H1 (cell line): ENCODE data around the gene CCDC175. TPM values are rescaled to one million over a fixed set of nuclear protein-coding genes. Genes with fewer than 3 reads are reported as not detected.

ENCODE experiments used
- CTCF ChIA-PET: fragments of 300-600 bp; sonication (Branson Sonifier 250); formaldehyde crosslinking; loops from one replicate; lab custom pipeline; 2021; ENCODE audit not compliant: partially characterized antibody; lab: Charles Lee
- POLR2A ChIA-PET: fragments of 300-600 bp; sonication (Branson Sonifier 250); formaldehyde crosslinking; loops from one replicate; lab custom pipeline; 2021; ENCODE audit warnings: inconsistent platforms; ENCODE audit not compliant: partially characterized antibody; lab: Charles Lee
- DNase-seq, 2 experiments: peaks; one replicate each; pipeline versions ENCODE4 v3.0.0 to v3.0.0-alpha.2; 2010 to 2022; ENCODE audit warnings: low spot score in 2 of 2, low read depth in 1 of 2, mixed read lengths in 1 of 2
- FAIRE-seq: peaks from 2 replicates; lab custom pipeline; 2011; peaks lifted over from hg19 to GRCh38; lab: Jason Lieb, UNC
- H2AFZ ChIP-seq: 2 replicates; pipeline ENCODE4 v1.8.1; 2012; ENCODE audit warnings: low read length, inconsistent platforms
- H2AK5ac ChIP-seq: 2 replicates; pipeline ENCODE4 v1.6.1; 2013; ENCODE audit warnings: low read depth, low read length
- H2BK120ac ChIP-seq: replicated peaks from 2 replicates; pipeline ENCODE3; 2013; ENCODE audit warnings: low read depth, low read length, inconsistent platforms
- H2BK12ac ChIP-seq: 2 replicates; pipeline ENCODE4 v1.6.1; 2013; ENCODE audit warnings: low read depth, low read length
- H2BK15ac ChIP-seq: 2 replicates; pipeline ENCODE4 v1.6.1; 2013; ENCODE audit warnings: low read length
- H2BK20ac ChIP-seq: 2 replicates; pipeline ENCODE4 v1.6.1; 2013; ENCODE audit warnings: low read length
- H2BK5ac ChIP-seq: 2 replicates; pipeline ENCODE4 v1.6.1; 2013; ENCODE audit warnings: low read depth, low read length
- H3K14ac ChIP-seq: 2 replicates; pipeline ENCODE4 v1.6.1; 2013; ENCODE audit warnings: inconsistent platforms; ENCODE audit not compliant: insufficient read length
- H3K18ac ChIP-seq: 2 replicates; pipeline ENCODE4 v1.6.1; 2013; ENCODE audit warnings: low read length; ENCODE audit errors: extremely low read depth
- H3K23ac ChIP-seq: 2 replicates; pipeline ENCODE4 v1.6.1; 2013; ENCODE audit warnings: inconsistent platforms; ENCODE audit not compliant: insufficient read length
- H3K23me2 ChIP-seq: 2 replicates; pipeline ENCODE4 v1.6.1; 2013; ENCODE audit warnings: low read depth, low read length
- H3K27ac ChIP-seq: 2 replicates; pipeline ENCODE4 v1.6.1; 2011; ENCODE audit warnings: low read depth, low read length, inconsistent platforms
- H3K27me3 ChIP-seq, 4 experiments: replicated peaks in 1 of 4; 1 replicate in 1 of 4; 2 replicates in 3 of 4; pipeline versions ENCODE4 v1.6.1 to v1.8.1; 2011 to 2013; ENCODE audit warnings: low read length in 3 of 4, mild to moderate bottlenecking in 3 of 4, inconsistent platforms in 2 of 4, mixed read lengths in 2 of 4, moderate library complexity in 1 of 4; ENCODE audit not compliant: control insufficient read depth in 3 of 4, insufficient read depth in 3 of 4; ENCODE audit errors: extremely low read depth in 1 of 4
- H3K36me3 ChIP-seq, 4 experiments: 2 replicates each; pipeline versions ENCODE4 v1.6.1 to v1.8.1; 2011 to 2013; ENCODE audit warnings: mild to moderate bottlenecking in 4 of 4, low read length in 3 of 4, moderate library complexity in 2 of 4, control low read depth in 1 of 4, inconsistent platforms in 1 of 4; ENCODE audit not compliant: insufficient read depth in 4 of 4, control insufficient read depth in 2 of 4
- H3K4ac ChIP-seq: replicated peaks from 2 replicates; pipeline ENCODE3; 2013; ENCODE audit warnings: low read length, low read depth, mixed read lengths, inconsistent platforms; ENCODE audit not compliant: insufficient read length
- H3K4me1 ChIP-seq, 4 experiments: replicated peaks in 1 of 4; 1 replicate in 1 of 4; 2 replicates in 3 of 4; pipeline versions ENCODE4 v1.6.1 to v1.8.1; 2011 to 2013; ENCODE audit warnings: low read length in 3 of 4, inconsistent platforms in 2 of 4, mixed read lengths in 1 of 4; ENCODE audit not compliant: insufficient read depth in 4 of 4, control insufficient read depth in 3 of 4
- H3K4me2 ChIP-seq, 2 experiments: 2 replicates each; pipeline versions ENCODE4 v1.6.1 to v1.8.1; 2011 to 2013; ENCODE audit warnings: low read depth in 2 of 2, low read length in 2 of 2, control low read depth in 1 of 2, inconsistent platforms in 1 of 2, mild to moderate bottlenecking in 1 of 2; ENCODE audit not compliant: insufficient read depth in 1 of 2
- H3K4me3 ChIP-seq, 4 experiments: fragments of 200-600, 300-600 bp in 1 of 4; sonication (generic), shearing (Covaris generic), sonication (Bioruptor Twin) in 1 of 4; 2 replicates each; pipeline versions ENCODE4 v1.5.1 to v1.8.1; 2011 to 2016; ENCODE audit warnings: low read length in 4 of 4, low read depth in 3 of 4, control low read depth in 2 of 4, inconsistent platforms in 2 of 4, mild to moderate bottlenecking in 2 of 4, mixed read lengths in 1 of 4, moderate library complexity in 1 of 4; ENCODE audit not compliant: insufficient read depth in 2 of 4; ENCODE audit errors: extremely low read depth in 1 of 4
- H3K56ac ChIP-seq: replicated peaks from 2 replicates; pipeline ENCODE3; 2013; ENCODE audit warnings: low read depth, mild to moderate bottlenecking, mixed read lengths, low read length, inconsistent platforms; ENCODE audit not compliant: insufficient read length
- H3K79me1 ChIP-seq: 2 replicates; pipeline ENCODE4 v1.6.1; 2013; ENCODE audit warnings: low read depth, low read length, control low read depth
- H3K79me2 ChIP-seq, 2 experiments: 2 replicates each; pipeline versions ENCODE4 v1.6.1 to v1.8.1; 2012 to 2013; ENCODE audit warnings: low read length in 2 of 2, mild to moderate bottlenecking in 2 of 2, inconsistent platforms in 1 of 2; ENCODE audit not compliant: insufficient read depth in 2 of 2, control insufficient read depth in 1 of 2
- H3K9ac ChIP-seq, 4 experiments: replicated peaks in 1 of 4; 1 replicate in 1 of 4; 2 replicates in 3 of 4; pipeline versions ENCODE4 v1.6.1 to v1.8.1; 2011 to 2013; ENCODE audit warnings: low read depth in 3 of 4, low read length in 3 of 4, control low read depth in 2 of 4, mild to moderate bottlenecking in 2 of 4, moderate library complexity in 2 of 4, inconsistent platforms in 1 of 4; ENCODE audit errors: extremely low read depth in 1 of 4
- H3K9me3 ChIP-seq, 2 experiments: 2 replicates each; pipeline versions ENCODE4 v1.6.1 to v1.8.1; 2012 to 2013; ENCODE audit warnings: mild to moderate bottlenecking in 2 of 2, moderate library complexity in 2 of 2, control low read depth in 1 of 2, inconsistent platforms in 1 of 2, low read depth in 1 of 2, low read length in 1 of 2, mixed read lengths in 1 of 2; ENCODE audit not compliant: insufficient read depth in 2 of 2
- H4K20me1 ChIP-seq, 2 experiments: replicated peaks in 1 of 2; 2 replicates each; pipeline versions ENCODE3 to v1.8.1; 2011 to 2013; ENCODE audit warnings: inconsistent platforms in 2 of 2, low read length in 2 of 2, mild to moderate bottlenecking in 1 of 2; ENCODE audit not compliant: insufficient read depth in 2 of 2, control insufficient read depth in 1 of 2
- H4K5ac ChIP-seq: 2 replicates; pipeline ENCODE4 v1.6.1; 2013; ENCODE audit warnings: low read length, low read depth, mixed read lengths, inconsistent platforms; ENCODE audit not compliant: insufficient read length
- H4K8ac ChIP-seq: 2 replicates; pipeline ENCODE4 v1.8.0; 2013; ENCODE audit warnings: mild to moderate bottlenecking, moderate library complexity, low read length, inconsistent platforms; ENCODE audit not compliant: insufficient read depth; ENCODE audit errors: extremely low read depth
- H4K91ac ChIP-seq: replicated peaks from 2 replicates; pipeline ENCODE3; 2013; ENCODE audit warnings: low read length, mixed read lengths, inconsistent platforms; ENCODE audit not compliant: insufficient read length
- ATF2 ChIP-seq: IDR thresholded peaks from 2 replicates; pipeline ENCODE4 v1.6.1; 2012; ENCODE audit warnings: low read length, inconsistent platforms
- BCL11A ChIP-seq, 2 experiments: IDR thresholded peaks; one replicate each; pipeline ENCODE4 v1.6.1; 2011; ENCODE audit warnings: low read depth in 2 of 2, low read length in 2 of 2, mild to moderate bottlenecking in 2 of 2
- CBX5 ChIP-seq: fragments of 300-800, 300-1000 bp; sonication (generic); IDR thresholded peaks from 2 replicates; pipeline ENCODE4 v1.7.1; 2016; ENCODE audit warnings: antibody characterized with exemption, low read length, low read depth
- CREB1 ChIP-seq: IDR thresholded peaks from 2 replicates; pipeline ENCODE4 v1.6.1; 2012; ENCODE audit warnings: inconsistent platforms
- GABPA ChIP-seq: IDR thresholded peaks from 2 replicates; pipeline ENCODE4 v1.6.1; 2011; ENCODE audit warnings: mild to moderate bottlenecking, low read length, moderate library complexity, borderline replicate concordance; ENCODE audit not compliant: insufficient read depth
- GTF2F1 ChIP-seq: IDR thresholded peaks from 2 replicates; pipeline ENCODE4 v1.6.1; 2012; ENCODE audit warnings: low read depth, low read length, improper control_type of control experiment, borderline replicate concordance
- NANOG ChIP-seq: IDR thresholded peaks from 2 replicates; pipeline ENCODE4 v1.6.1; 2011; ENCODE audit warnings: low read length, low read depth, mild to moderate bottlenecking, inconsistent platforms; ENCODE audit not compliant: insufficient read depth, poor library complexity, severe bottlenecking
- PHF8 ChIP-seq: fragments of 200-600 bp; sonication (generic); conservative IDR thresholded peaks from 2 replicates; pipeline ENCODE4 v1.7.1; 2012; ENCODE audit warnings: low read depth, mild to moderate bottlenecking, inconsistent platforms, low read length, moderate library complexity
- POLR2A ChIP-seq, 2 experiments: IDR thresholded peaks; 1 replicate in 1 of 2; 2 replicates in 1 of 2; pipeline ENCODE4 v1.6.1; 2011; ENCODE audit warnings: low read depth in 2 of 2, low read length in 2 of 2, mild to moderate bottlenecking in 2 of 2; ENCODE audit errors: control extremely low read depth in 1 of 2
- POLR2AphosphoS5 ChIP-seq: IDR thresholded peaks from 2 replicates; pipeline ENCODE4 v1.6.1; 2011; ENCODE audit warnings: low read depth, low read length
- SIRT6 ChIP-seq: IDR thresholded peaks from one replicate; pipeline ENCODE4 v1.7.1; 2012; ENCODE audit warnings: low read length, inconsistent platforms
- SP1 ChIP-seq: IDR thresholded peaks from 2 replicates; pipeline ENCODE4 v1.6.1; 2011; ENCODE audit warnings: low read depth, low read length
- SRF ChIP-seq: IDR thresholded peaks from 2 replicates; pipeline ENCODE4 v1.6.1; 2011; ENCODE audit warnings: mild to moderate bottlenecking, low read depth, low read length, moderate library complexity
- ZNF274 ChIP-seq: IDR thresholded peaks from 2 replicates; pipeline ENCODE4 v1.7.0; 2012; ENCODE audit warnings: low read length, borderline replicate concordance; ENCODE audit errors: extremely low read depth
- WGBS, 2 experiments: shearing (Covaris generic) in 1 of 2; methylation state at CpG; one replicate each; pipeline versions ENCODE4 v1.1.6 to v1.1.7; 2013 to 2015; ENCODE audit warnings: low lambda C conversion rate in 2 of 2, mixed read lengths in 2 of 2, inconsistent platforms in 1 of 2, low coverage in 1 of 2, missing lambda C conversion rate in 1 of 2; ENCODE audit not compliant: insufficient replicate concordance in 2 of 2, insufficient coverage in 1 of 2, insufficient read length in 1 of 2; ENCODE audit errors: extremely low coverage in 1 of 2, missing lambda C conversion rate in 1 of 2; 5-methylcytosine and 5-hydroxymethylcytosine counted together
- polyA plus RNA-seq, 7 experiments: library from polyadenylated mRNA; depleted of rRNA in 3 of 7; stranded (reverse) in 5 of 7; unstranded in 2 of 7; fragments of >200 nt in 5 of 7; fragments of 200-250 nt in 2 of 7; gene quantifications; 1 replicate in 5 of 7; 2 replicates in 1 of 7; 4 replicates in 1 of 7; pipeline versions ENCODE4 v1.2.1 to v1.2.3, GENCODE V29; 2011 to 2013; ENCODE audit warnings: missing spikeins in 2 of 7, mixed read lengths in 2 of 7
- total RNA-seq: library from RNA; stranded (reverse); fragmentation: NEBNext Ultra II Directional; extraction: Animal tissue kit (Norgen Biotek cat#: 25700); gene quantifications from 2 replicates; pipeline ENCODE4 v1.2.1, GENCODE V29; 2021

The CCDC175 gene
- total and polyA plus RNA-seq, 2 of the 8 experiments (the other 6 are each of a cell fraction or from before 2014, with no cell fraction given), result 0.19 TPM; not detected in 1

GRCh38 chr14:59507752-59508103, 68.9 kb downstream of the CCDC175 start:
- Histone ChIP-seq H2BK20ac (no peak overlapping the region), H3K4ac (no peak overlapping the region), H2BK5ac (no peak overlapping the region), H3K27ac (no peak overlapping the region), H3K4me1 (peaks cover 0 to 3% (median under 1%) of the 10 kb centered on the region in 4 experiments; a peak in 2 of 7 replicates), H3K9me3 (no peaks in the 10 kb centered on the region), H3K18ac (no peak overlapping the region), H3K14ac (no peak overlapping the region), H2BK15ac (no peak overlapping the region), H3K4me2 (no peak overlapping the region), H3K23me2 (no peaks in the 10 kb centered on the region), H3K79me1 (no peaks in the 10 kb centered on the region), H2BK120ac (no peak overlapping the region), H3K27me3 (no peaks in the 10 kb centered on the region), H3K56ac (no peak overlapping the region), H3K4me3 (no peak overlapping the region), H3K36me3 (peaks cover 2 to 11% (median 5%) of the 10 kb centered on the region in 4 experiments; a peak in 4 of 8 replicates), H4K8ac (no peak overlapping the region), H2AFZ (no peak overlapping the region), H4K5ac (no peak overlapping the region), H2AK5ac (no peak overlapping the region), H3K79me2 (no peaks in the 10 kb centered on the region), H4K20me1 (no peaks in the 10 kb centered on the region), H3K9ac (no peak overlapping the region), H4K91ac (no peak overlapping the region), H2BK12ac (no peak overlapping the region), H3K23ac (no peak overlapping the region)
- ChIA-PET POLR2A (interaction anchor here (1.3 to 2.3 kb wide), 2 partner anchors 24 to 68 kb away, joined by 4 to 9 read pairs; partner anchors contain the start of genes JKAMP and L3HYPDH), CTCF (interaction anchor here (0.6 to 14.6 kb wide), 36 partner anchors 11 to 717 kb away, joined by 3 to 462 read pairs (median 4); partner anchors contain the start of genes CCDC175, GPR135, JKAMP and L3HYPDH)
- 97% methylated on average over 3 of the region's 3 CpGs; no CpG with 5 or more reads in 1 of the 2 experiments for WGBS, 2 experiments
- FAIRE-seq, result no peak
- TF ChIP-seq POLR2AphosphoS5 (no peak), SIRT6 (no peak), ATF2 (no peak), SP1 (no peak), GABPA (no peak), GTF2F1 (no peak), BCL11A (IDR thresholded peaks at IDR 0.05; ENCODE audit: low read depth in 2 of 2, low read length in 2 of 2) (no peak), PHF8 (no peak), SRF (no peak), POLR2A (IDR thresholded peaks at IDR 0.05; ENCODE audit: control extremely low read depth in 1 of 2, low read depth in 2 of 2, low read length in 2 of 2) (no peak), CBX5 (no peak), NANOG (no peak), CREB1 (no peak), ZNF274 (no peak)
- DNase-seq, result no peak
